Activated CD4-positive, alpha-beta T cell treated with anti-CD3 and anti-CD28 coated beads for 36 hours (primary cell): ENCODE results near the gene MYBPH. TPM values are rescaled to one million over a fixed set of nuclear protein-coding genes. Genes with fewer than 3 reads are reported as not detected.
A peak's percentile ranks its signal among the peaks of the same experiment; 100 is the strongest.

Experiments used
- ATAC-seq: fragments of 200-7000 bp; cut with Tn5 transposase; one replicate; pipeline ENCODE4 v1.10.0; 2021; ENCODE audit warnings: mild to moderate bottlenecking, moderate library complexity
- CTCF ChIA-PET: fragments of 350-600 bp; sonication (Branson Sonifier 250); formaldehyde crosslinking; loops from one replicate; lab custom pipeline; 2021; ENCODE audit warnings: antibody characterized with exemption; lab: Charles Lee
- POLR2A ChIA-PET: fragments of 350-600 bp; sonication (Branson Sonifier 250); formaldehyde crosslinking; loops from one replicate; lab custom pipeline; 2021; ENCODE audit warnings: antibody characterized with exemption, inconsistent platforms; lab: Charles Lee
- DNase-seq: peaks from one replicate; pipeline ENCODE4 v3.0.0-alpha.2; 2020
- H3K27ac Mint-ChIP-seq: one replicate; pipeline ENCODE4 v1.8.0; 2021; ENCODE audit warnings: mixed read lengths
- H3K27me3 Mint-ChIP-seq: one replicate; pipeline ENCODE4 v1.8.0; 2021; ENCODE audit warnings: mixed read lengths
- H3K36me3 Mint-ChIP-seq: one replicate; pipeline ENCODE4 v1.8.0; 2021; ENCODE audit warnings: low read depth, mixed read lengths
- H3K4me1 Mint-ChIP-seq: one replicate; pipeline ENCODE4 v1.8.0; 2021; ENCODE audit warnings: mixed read lengths
- H3K4me3 Mint-ChIP-seq: one replicate; pipeline ENCODE4 v1.8.0; 2021; ENCODE audit warnings: mild to moderate bottlenecking, moderate library complexity, mixed read lengths
- H3K9me3 Mint-ChIP-seq: one replicate; pipeline ENCODE4 v1.8.0; 2021; ENCODE audit warnings: low read depth, mixed read lengths
- intact Hi-C, 2 experiments: fragments of 100-400 bp; cut with DNase I in 1 of 2; cut with micrococcal nuclease in 1 of 2; formaldehyde crosslinking; loops; one replicate each; pipeline versions ENCODE4 v1.14.2 to v1.15.1; 2022 to 2024; cut with DNase I, micrococcal nuclease
- total RNA-seq, 2 experiments: library from RNA; stranded (reverse); gene quantifications; one replicate each; pipeline ENCODE4 v1.2.3, GENCODE V29; 2021

MYBPH gene
- total RNA-seq, 2 experiments from 2014 or later = not detected

GRCh38 chr1:203170625-203171330, 4.8 kb downstream of the MYBPH start:
- no peak overlapping the region for H3K27ac Mint-ChIP-seq
- no peak for DNase-seq
- CTCF ChIA-PET = interaction anchor here (0.7 to 3.4 kb wide), 9 partner anchors 9 to 317 kb away, joined by 3 to 28 read pairs (median 5); no protein-coding TSS in a partner anchor
- intact Hi-C loops = loop anchor here in 1 of 2 experiments (5.0 kb wide), 1 partner anchor 133 kb away; no protein-coding TSS in a partner anchor
- H3K9me3 Mint-ChIP-seq = no peaks in the 10 kb centered on the region
- no peaks in the 10 kb centered on the region for H3K4me1 Mint-ChIP-seq
- no peaks in the 10 kb centered on the region for H3K27me3 Mint-ChIP-seq
- POLR2A ChIA-PET = no interaction called here
- ATAC-seq = no peak
- H3K4me3 Mint-ChIP-seq = no peak overlapping the region
- no peaks in the 10 kb centered on the region for H3K36me3 Mint-ChIP-seq

- no peaks in the 10 kb centered on the region for H3K9me3 Mint-ChIP-seq
- no peaks in the 10 kb centered on the region for H3K27me3 Mint-ChIP-seq
- ChIA-PET POLR2A (no interaction called here), CTCF (interaction anchor here (0.7 to 3.4 kb wide), 2 partner anchors 130 to 318 kb away, joined by 3 to 28 read pairs; no protein-coding TSS in a partner anchor)
- no peaks in the 10 kb centered on the region for H3K36me3 Mint-ChIP-seq
- no peak overlapping the region for H3K4me3 Mint-ChIP-seq
- intact Hi-C loops = loop anchor here in 1 of 2 experiments (5.0 kb wide), 1 partner anchor 133 kb away; no protein-coding TSS in a partner anchor
- DNase-seq = no peak
- no peak for ATAC-seq
- no peaks in the 10 kb centered on the region for H3K4me1 Mint-ChIP-seq
- no peak overlapping the region for H3K27ac Mint-ChIP-seq
Observed at GRCh38 chr1:203169770-203170520, 5.7 kb downstream of the MYBPH start.

- H3K27me3 Mint-ChIP-seq = peaks cover 3% of the 10 kb centered on the region
- ChIA-PET POLR2A (no interaction called here), CTCF (interaction anchor here (1.1 kb wide), 3 partner anchors 43 to 130 kb away, joined by 3 to 4 read pairs (median 3); no protein-coding TSS in a partner anchor)
- H3K27ac Mint-ChIP-seq = no peak overlapping the region
- H3K9me3 Mint-ChIP-seq = no peaks in the 10 kb centered on the region
- DNase-seq (no peak), ATAC-seq (no peak)
- no peaks in the 10 kb centered on the region for H3K36me3 Mint-ChIP-seq
- H3K4me3 Mint-ChIP-seq = no peak overlapping the region
- intact Hi-C loops = no loop called here
- no peaks in the 10 kb centered on the region for H3K4me1 Mint-ChIP-seq
Observed at GRCh38 chr1:203168991-203169390, 6.6 kb downstream of the MYBPH start.

GRCh38 chr1:203168256-203168786, 7.3 kb downstream of the MYBPH start:
- H3K27me3 Mint-ChIP-seq = peaks cover 3% of the 10 kb centered on the region
- ChIA-PET CTCF (interaction anchor here (1.1 kb wide), 3 partner anchors 43 to 129 kb away, joined by 3 to 4 read pairs (median 3); no protein-coding TSS in a partner anchor), POLR2A (no interaction called here)
- intact Hi-C loops = no loop called here
- H3K27ac Mint-ChIP-seq = no peak overlapping the region
- no peak for DNase-seq
- H3K36me3 Mint-ChIP-seq = no peaks in the 10 kb centered on the region
- no peak overlapping the region for H3K4me3 Mint-ChIP-seq
- ATAC-seq = no peak
- H3K9me3 Mint-ChIP-seq = no peaks in the 10 kb centered on the region
- no peaks in the 10 kb centered on the region for H3K4me1 Mint-ChIP-seq

- Mint-ChIP-seq H3K36me3 (no peaks in the 10 kb centered on the region), H3K27me3 (peaks cover 3% of the 10 kb centered on the region), H3K4me3 (no peak overlapping the region), H3K4me1 (no peaks in the 10 kb centered on the region), H3K27ac (no peak overlapping the region), H3K9me3 (no peaks in the 10 kb centered on the region)
- ATAC-seq = no peak
- CTCF ChIA-PET = interaction anchor here (1.1 kb wide), 2 partner anchors 48 to 129 kb away, joined by 3 to 4 read pairs; no protein-coding TSS in a partner anchor
- intact Hi-C loops = no loop called here
- no peak for DNase-seq
- POLR2A ChIA-PET = no interaction called here
Observed at GRCh38 chr1:203167913-203168200, 7.8 kb downstream of the MYBPH start.

- CTCF ChIA-PET = interaction anchor here (0.6 to 1.4 kb wide), 2 partner anchors 49 to 1594 kb away, joined by 3 to 12 read pairs; no protein-coding TSS in a partner anchor
- Mint-ChIP-seq H3K9me3 (no peaks in the 10 kb centered on the region), H3K4me1 (no peaks in the 10 kb centered on the region), H3K36me3 (no peaks in the 10 kb centered on the region), H3K27ac (no peak overlapping the region), H3K27me3 (peaks cover 3% of the 10 kb centered on the region), H3K4me3 (no peak overlapping the region)
- ATAC-seq (no peak), DNase-seq (peak; percentile 20)
- intact Hi-C loops = no loop called here
- POLR2A ChIA-PET = no interaction called here
Observed at GRCh38 chr1:203167026-203167912, 8.4 kb downstream of the MYBPH start.

- H3K27ac Mint-ChIP-seq = no peak overlapping the region
- intact Hi-C loops = no loop called here
- no peaks in the 10 kb centered on the region for H3K36me3 Mint-ChIP-seq
- DNase-seq (peak; percentile 38), ATAC-seq (peak; percentile 69)
- no peaks in the 10 kb centered on the region for H3K9me3 Mint-ChIP-seq
- no peak overlapping the region for H3K4me3 Mint-ChIP-seq
- POLR2A ChIA-PET = no interaction called here
- no peaks in the 10 kb centered on the region for H3K4me1 Mint-ChIP-seq
- H3K27me3 Mint-ChIP-seq = peaks cover 3% of the 10 kb centered on the region
- CTCF ChIA-PET = interaction anchor here (0.6 to 1.4 kb wide), 2 partner anchors 50 to 1595 kb away, joined by 3 to 12 read pairs; no protein-coding TSS in a partner anchor
Observed at GRCh38 chr1:203166192-203166940, 9.3 kb downstream of the MYBPH start.

GRCh38 chr1:203165800-203166161, 9.8 kb downstream of the MYBPH start:
- Mint-ChIP-seq H3K9me3 (no peaks in the 10 kb centered on the region), H3K36me3 (no peaks in the 10 kb centered on the region), H3K27ac (no peak overlapping the region), H3K27me3 (peaks cover 3% of the 10 kb centered on the region), H3K4me1 (no peaks in the 10 kb centered on the region), H3K4me3 (no peak overlapping the region)
- ChIA-PET POLR2A (no interaction called here), CTCF (interaction anchor here (0.6 kb wide), 1 partner anchor 1062 kb away, joined by 3 read pairs; no protein-coding TSS in a partner anchor)
- no peak for ATAC-seq
- intact Hi-C loops = no loop called here
- no peak for DNase-seq

- intact Hi-C loops = no loop called here
- H3K27ac Mint-ChIP-seq = no peak overlapping the region
- ChIA-PET POLR2A (no interaction called here), CTCF (interaction anchor here (0.6 kb wide), 1 partner anchor 1062 kb away, joined by 3 read pairs; no protein-coding TSS in a partner anchor)
- no peaks in the 10 kb centered on the region for H3K9me3 Mint-ChIP-seq
- H3K4me3 Mint-ChIP-seq = no peak overlapping the region
- H3K36me3 Mint-ChIP-seq = no peaks in the 10 kb centered on the region
- ATAC-seq (no peak), DNase-seq (no peak)
- no peaks in the 10 kb centered on the region for H3K4me1 Mint-ChIP-seq
- H3K27me3 Mint-ChIP-seq = peaks cover 3% of the 10 kb centered on the region
Observed at GRCh38 chr1:203165101-203165799, 10.4 kb downstream of the MYBPH start.
